Mucosa of gallbladder (tissue), 1 donor: Measurements from ENCODE around the gene APBA3. TPM values are rescaled to one million over a fixed set of nuclear protein-coding genes. Genes with fewer than 3 reads are reported as not detected.

Experiments
- DNase-seq: peaks from one replicate; pipeline ENCODE4 v3.0.0-alpha.2; 2020; ENCODE audit warnings: low spot score
- total RNA-seq: library from RNA; stranded (reverse); gene quantifications from one replicate; pipeline ENCODE4 v1.2.1, GENCODE V29; 2021
- donor health status: DM: no; HTN: no; CAD: no.

APBA3 gene
- total RNA-seq, 1 donor from 2014 or later: 32.8 TPM

GRCh38 chr19:3788996-3789778, 27.7 kb upstream of the APBA3 start:
- no peak for DNase-seq

GRCh38 chr19:3785938-3786824, 24.7 kb upstream of the APBA3 start, which contains the start of gene MATK:
Gene MATK (minus strand): TSS chr19:3786381. CDS start chr19:3785135, 1,246 bp downstream.
- DNase-seq: no peak

- no peak for DNase-seq
Measured at GRCh38 chr19:3785451-3785937, 24.0 kb upstream of the APBA3 start.

GRCh38 chr19:3784607-3785450, 23.3 kb upstream of the APBA3 start:
- DNase-seq: no peak

- DNase-seq: no peak
Measured at GRCh38 chr19:3783660-3784584, 22.4 kb upstream of the APBA3 start.

- DNase-seq: no peak
Measured at GRCh38 chr19:3782903-3783302, 21.4 kb upstream of the APBA3 start.

- no peak for DNase-seq
Measured at GRCh38 chr19:3782330-3782729, 20.8 kb upstream of the APBA3 start.

- DNase-seq: no peak
Measured at GRCh38 chr19:3781603-3782002, 20.1 kb upstream of the APBA3 start.

GRCh38 chr19:3780786-3781304, 19.4 kb upstream of the APBA3 start:
- no peak for DNase-seq

- no peak for DNase-seq
Measured at GRCh38 chr19:3778899-3779723, 17.6 kb upstream of the APBA3 start.

GRCh38 chr19:3778104-3778867, 16.8 kb upstream of the APBA3 start:
- DNase-seq: no peak

- DNase-seq: no peak
Measured at GRCh38 chr19:3776479-3777040, 15.1 kb upstream of the APBA3 start.

- DNase-seq: no peak
Measured at GRCh38 chr19:3775831-3776230, 14.3 kb upstream of the APBA3 start.

- DNase-seq: no peak
Measured at GRCh38 chr19:3775374-3775711, 13.9 kb upstream of the APBA3 start.

GRCh38 chr19:3774621-3775373, 13.3 kb upstream of the APBA3 start:
- no peak for DNase-seq

GRCh38 chr19:3773814-3774515, 12.5 kb upstream of the APBA3 start:
- no peak for DNase-seq

- DNase-seq: no peak
Measured at GRCh38 chr19:3771906-3772455, 10.5 kb upstream of the APBA3 start, which contains the start of gene RAX2. Gene RAX2 (minus strand): TSS chr19:3772228. CDS start chr19:3771742, 486 bp downstream.
